CD4-positive, alpha-beta T cell treated with Interleukin-4 for 4 hours (primary cell): Measurements from ENCODE around the gene RNF4.
"Not testable (repeated sequence)": the region's sequence is repeated elsewhere in the genome, so short reads cannot be mapped to it uniquely, and the experiment has no call there.

Experiments
- DNase-seq: peaks from one replicate; pipeline ENCODE4 v3.0.0-alpha.2; 2020

Gene RNF4

GRCh38 chr4:2468456-2469191 lies at the start of gene RNF4:
Gene RNF4 (plus strand): TSS chr4:2469106. CDS start chr4:2490494, 21,388 bp downstream.
- DNase-seq, result peak; percentile 96

GRCh38 chr4:2419814-2420213 lies 49.1 kb upstream of the RNF4 start:
- DNase-seq, result no peak

- DNase-seq, result no peak
Measured at GRCh38 chr4:2421928-2422327, 47.0 kb upstream of the RNF4 start.

- no peak for DNase-seq
Measured at GRCh38 chr4:2423066-2423465, 45.8 kb upstream of the RNF4 start.

- DNase-seq, result no peak
Measured at GRCh38 chr4:2423695-2424094, 45.2 kb upstream of the RNF4 start.

- DNase-seq, result no peak
Measured at GRCh38 chr4:2424581-2424980, 44.3 kb upstream of the RNF4 start.

- DNase-seq, result no peak
Measured at GRCh38 chr4:2425386-2426068, 43.4 kb upstream of the RNF4 start.

GRCh38 chr4:2426069-2426397 lies 42.9 kb upstream of the RNF4 start:
- no peak for DNase-seq

GRCh38 chr4:2426711-2427275 lies 42.1 kb upstream of the RNF4 start:
- DNase-seq, result no peak

- DNase-seq, result no peak
Measured at GRCh38 chr4:2427383-2428334, 41.2 kb upstream of the RNF4 start.

GRCh38 chr4:2428496-2429213 lies 40.3 kb upstream of the RNF4 start:
- no peak for DNase-seq

- not testable (repeated sequence) for DNase-seq
Measured at GRCh38 chr4:2429945-2430757, 38.8 kb upstream of the RNF4 start.

GRCh38 chr4:2432004-2432403 lies 36.9 kb upstream of the RNF4 start:
- no peak for DNase-seq

GRCh38 chr4:2432991-2433530 lies 35.8 kb upstream of the RNF4 start:
- no peak for DNase-seq

GRCh38 chr4:2433609-2434350 lies 35.1 kb upstream of the RNF4 start:
- no peak for DNase-seq

- DNase-seq, result no peak
Measured at GRCh38 chr4:2434420-2434819, 34.5 kb upstream of the RNF4 start.

- DNase-seq, result no peak
Measured at GRCh38 chr4:2436301-2436700, 32.6 kb upstream of the RNF4 start.

- DNase-seq, result no peak
Measured at GRCh38 chr4:2436761-2437474, 32.0 kb upstream of the RNF4 start.

GRCh38 chr4:2437475-2438215 lies 31.3 kb upstream of the RNF4 start:
- no peak for DNase-seq
